ENCODE results near the gene FZR1. TPM values are rescaled to one million over a fixed set of nuclear protein-coding genes. Genes with fewer than 3 reads are reported as not detected.

FZR1 gene
- total and polyA plus RNA-seq, 7 experiments from 2014 or later, result 7.8 to 90.7 (median 66.7) TPM

GRCh38 chr19:3572132-3572854, 66.2 kb downstream of the FZR1 start:
- no peaks in the 10 kb centered on the region for H3K9me3 Mint-ChIP-seq
- H3K27ac ChIP-seq (ENCODE audit: low read depth, low read length), result peak overlapping the region; percentile 62
- H3K4me1 ChIP-seq (ENCODE audit: control insufficient read depth in 2 of 2, insufficient read depth in 2 of 2, low read length in 2 of 2), result peaks cover 12 to 13% of the 10 kb centered on the region in 2 donors
- POLR2A ChIA-PET, result interaction anchor here (3.0 kb wide), 1 partner anchor 15 kb away, joined by 15 read pairs; the partner anchor contains the start of gene MFSD12
- no peaks in the 10 kb centered on the region for H3K27me3 ChIP-seq (ENCODE audit: control insufficient read depth in 2 of 2, insufficient read depth in 2 of 2, low read length in 2 of 2)
- DNase-seq (peak; percentile 94 to 99 (median 98)), ATAC-seq (peak; percentile 96)
- no peaks in the 10 kb centered on the region for H3K9me3 ChIP-seq (ENCODE audit: control insufficient read depth in 2 of 3, low read length in 3 of 3)
- peak overlapping the region; percentile 75 for H3K4me3 ChIP-seq (ENCODE audit: low read length)
- CTCF ChIA-PET, result no interaction called here
- H3K27me3 Mint-ChIP-seq, result no peaks in the 10 kb centered on the region
- H3K27ac Mint-ChIP-seq, result peak overlapping the region in 8 of 9 donors; percentile 30 to 84 (median 61)
- intact Hi-C loops (cut with micrococcal nuclease), result loop anchor here (1.0 to 5.0 kb wide), 6 partner anchors 14 to 191 kb away; partner anchors contain the start of genes MFSD12 (in 2 of the 2), MRPL54 (in 2 of the 2), FZR1 (in 1 of the 2) and TBXA2R (in 1 of the 2)
- peak overlapping the region; percentile 72 to 91 (median 82) for H3K4me3 Mint-ChIP-seq
- peaks cover 11 to 29% (median 14%) of the 10 kb centered on the region in 7 donors for H3K4me1 Mint-ChIP-seq
- H3K36me3 Mint-ChIP-seq, result peaks cover 0 to 8% (median 6%) of the 10 kb centered on the region in 5 donors
- peaks cover 0 to 12% (median 4%) of the 10 kb centered on the region in 3 experiments for H3K36me3 ChIP-seq (ENCODE audit: control insufficient read depth in 2 of 3, insufficient read depth in 3 of 3, low read length in 3 of 3)

GRCh38 chr19:3572855-3573161, 66.7 kb downstream of the FZR1 start, which contains the start of gene HMG20B:
HMG20B (plus strand) TSS chr19:3572944; CDS start chr19:3573310, 366 bp downstream.
- ChIA-PET CTCF (no interaction called here), POLR2A (interaction anchor here (1.4 kb wide), 1 partner anchor 190 kb away, joined by 3 read pairs; the partner anchor contains the start of gene MRPL54)
- Histone ChIP-seq H3K4me1 (ENCODE audit: control insufficient read depth in 2 of 2, insufficient read depth in 2 of 2, low read length in 2 of 2) (peaks cover 12 to 13% of the 10 kb centered on the region in 2 donors), H3K36me3 (ENCODE audit: control insufficient read depth in 2 of 3, insufficient read depth in 3 of 3, low read length in 3 of 3) (peaks cover 0 to 12% (median 4%) of the 10 kb centered on the region in 3 experiments), H3K27me3 (ENCODE audit: control insufficient read depth in 2 of 2, insufficient read depth in 2 of 2, low read length in 2 of 2) (no peaks in the 10 kb centered on the region), H3K4me3 (ENCODE audit: low read length) (peak within 1 kb of the TSS; percentile 75), H3K9me3 (ENCODE audit: control insufficient read depth in 2 of 3, low read length in 3 of 3) (no peaks in the 10 kb centered on the region), H3K27ac (ENCODE audit: low read depth, low read length) (peak within 1 kb of the TSS; percentile 74)
- ATAC-seq (peak; percentile 0), DNase-seq (no peak)
- Mint-ChIP-seq H3K4me1 (peaks cover 11 to 29% (median 14%) of the 10 kb centered on the region in 7 donors), H3K27me3 (no peaks in the 10 kb centered on the region), H3K4me3 (peak within 1 kb of the TSS; percentile 72 to 91 (median 82)), H3K27ac (peak within 1 kb of the TSS in 8 of 9 donors; percentile 46 to 84 (median 73)), H3K36me3 (peaks cover 0 to 8% (median 6%) of the 10 kb centered on the region in 5 donors), H3K9me3 (no peaks in the 10 kb centered on the region)
- intact Hi-C loops (cut with micrococcal nuclease), result loop anchor here (1.0 to 5.0 kb wide), 6 partner anchors 13 to 190 kb away; partner anchors contain the start of genes FZR1 (in 2 of the 2), MFSD12 (in 2 of the 2), MRPL54 (in 2 of the 2) and TBXA2R (in 1 of the 2)

- Mint-ChIP-seq H3K4me3 (peak overlapping the region; percentile 49 to 91 (median 81)), H3K27ac (peak overlapping the region in 3 of 9 donors; percentile 52 to 80 (median 58)), H3K27me3 (no peaks in the 10 kb centered on the region), H3K9me3 (no peaks in the 10 kb centered on the region), H3K4me1 (peaks cover 11 to 29% (median 14%) of the 10 kb centered on the region in 7 donors), H3K36me3 (peaks cover 0 to 8% (median 6%) of the 10 kb centered on the region in 5 donors)
- intact Hi-C loops (cut with micrococcal nuclease), result loop anchor here (1.0 to 5.0 kb wide), 3 partner anchors 34 to 189 kb away; partner anchors contain the start of genes MRPL54 (in 2 of the 2), FZR1 (in 1 of the 2) and TBXA2R (in 1 of the 2)
- Histone ChIP-seq H3K9me3 (ENCODE audit: control insufficient read depth in 2 of 3, low read length in 3 of 3) (no peaks in the 10 kb centered on the region), H3K36me3 (ENCODE audit: control insufficient read depth in 2 of 3, insufficient read depth in 3 of 3, low read length in 3 of 3) (peaks cover 0 to 12% (median 4%) of the 10 kb centered on the region in 3 experiments), H3K27ac (ENCODE audit: low read depth, low read length) (peak overlapping the region; percentile 74), H3K27me3 (ENCODE audit: control insufficient read depth in 2 of 2, insufficient read depth in 2 of 2, low read length in 2 of 2) (no peaks in the 10 kb centered on the region), H3K4me3 (ENCODE audit: low read length) (peak overlapping the region; percentile 71), H3K4me1 (ENCODE audit: control insufficient read depth in 2 of 2, insufficient read depth in 2 of 2, low read length in 2 of 2) (peaks cover 12 to 13% of the 10 kb centered on the region in 2 donors)
- CTCF ChIA-PET, result interaction anchor here (0.6 to 1.1 kb wide), 2 partner anchors 29 to 115 kb away, joined by 4 read pairs; no protein-coding TSS in a partner anchor
- ATAC-seq (no peak), DNase-seq (peak in 1 of 9 donors; percentile 20)
- POLR2A ChIA-PET, result interaction anchor here (0.6 to 1.9 kb wide), 5 partner anchors 12 to 189 kb away, joined by 3 to 9 read pairs (median 5); partner anchors contain the start of genes GIPC3, MFSD12 and MRPL54
These were observed 67.2 kb downstream of the FZR1 start for GRCh38 chr19:3573162-3573857.

GRCh38 chr19:3573858-3574637, 67.9 kb downstream of the FZR1 start:
- peak; percentile 54 for ATAC-seq
- POLR2A ChIA-PET, result interaction anchor here (0.5 to 1.9 kb wide), 7 partner anchors 11 to 188 kb away, joined by 3 to 9 read pairs (median 3); partner anchors contain the start of genes GIPC3, MFSD12 and MRPL54
- peak overlapping the region in 6 of 9 donors; percentile 36 to 83 (median 62) for H3K27ac Mint-ChIP-seq

DNA sequence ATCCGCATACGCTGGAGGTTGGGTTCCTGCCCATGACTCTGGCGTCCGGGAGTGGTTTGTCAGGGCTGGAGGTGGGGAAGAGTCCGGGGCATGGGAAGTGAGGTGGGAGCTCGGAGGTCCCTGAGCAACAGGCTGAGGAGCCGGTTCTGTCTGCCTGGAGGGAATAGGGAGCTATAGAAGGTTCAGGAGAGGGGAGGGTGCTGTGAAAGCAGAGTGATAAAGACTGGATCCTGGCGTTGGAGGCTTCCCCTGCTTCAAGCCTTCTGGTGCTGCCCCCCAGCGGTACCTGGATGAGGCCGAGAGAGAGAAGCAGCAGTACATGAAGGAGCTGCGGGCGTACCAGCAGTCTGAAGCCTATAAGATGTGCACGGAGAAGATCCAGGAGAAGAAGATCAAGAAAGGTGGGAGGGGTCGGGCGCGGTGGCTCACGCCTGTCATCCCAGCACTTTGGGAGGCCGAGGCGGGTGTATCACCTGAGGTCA, 69.2 kb downstream of the FZR1 start:
- intact Hi-C loops (cut with micrococcal nuclease), result no loop called here
- H3K27me3 Mint-ChIP-seq, result no peaks in the 10 kb centered on the region
- H3K36me3 Mint-ChIP-seq, result peaks cover 0 to 8% (median 6%) of the 10 kb centered on the region in 5 donors
- H3K27ac Mint-ChIP-seq, result peak overlapping the region in 2 of 9 donors; percentile 52 to 57
- Histone ChIP-seq H3K27ac (ENCODE audit: low read depth, low read length) (no peak overlapping the region), H3K27me3 (ENCODE audit: control insufficient read depth in 2 of 2, insufficient read depth in 2 of 2, low read length in 2 of 2) (no peaks in the 10 kb centered on the region), H3K36me3 (ENCODE audit: control insufficient read depth in 2 of 3, insufficient read depth in 3 of 3, low read length in 3 of 3) (peaks cover 0 to 15% (median 4%) of the 10 kb centered on the region in 3 experiments), H3K9me3 (ENCODE audit: control insufficient read depth in 2 of 3, low read length in 3 of 3) (no peaks in the 10 kb centered on the region), H3K4me3 (ENCODE audit: low read length) (no peak overlapping the region), H3K4me1 (ENCODE audit: control insufficient read depth in 2 of 2, insufficient read depth in 2 of 2, low read length in 2 of 2) (peaks cover 12 to 13% of the 10 kb centered on the region in 2 donors)
- ChIA-PET CTCF (interaction anchor here (0.6 to 0.9 kb wide), 2 partner anchors 13 to 14 kb away, joined by 3 to 4 read pairs; no protein-coding TSS in a partner anchor), POLR2A (interaction anchor here (0.6 to 1.0 kb wide), 3 partner anchors 9 to 332 kb away, joined by 3 to 4 read pairs (median 3); no protein-coding TSS in a partner anchor)
- DNase-seq (peak in 2 of 9 donors; percentile 24 to 32), ATAC-seq (no peak)
- H3K9me3 Mint-ChIP-seq, result no peaks in the 10 kb centered on the region
- H3K4me3 Mint-ChIP-seq, result peak overlapping the region in 8 of 10 donors; percentile 9 to 73 (median 38)
- H3K4me1 Mint-ChIP-seq, result peaks cover 11 to 29% (median 14%) of the 10 kb centered on the region in 7 donors

More at GRCh38 chr19:3573858-3574637, 67.9 kb downstream of the FZR1 start:
- peak overlapping the region; percentile 71 for H3K4me3 ChIP-seq (ENCODE audit: low read length)
- H3K4me3 Mint-ChIP-seq, result peak overlapping the region; percentile 49 to 91 (median 81)
- no peaks in the 10 kb centered on the region for H3K9me3 Mint-ChIP-seq
- CTCF ChIA-PET, result interaction anchor here (0.6 to 1.1 kb wide), 2 partner anchors 29 to 114 kb away, joined by 4 read pairs; no protein-coding TSS in a partner anchor
- H3K4me1 ChIP-seq (ENCODE audit: control insufficient read depth in 2 of 2, insufficient read depth in 2 of 2, low read length in 2 of 2), result peaks cover 12 to 13% of the 10 kb centered on the region in 2 donors
- H3K36me3 Mint-ChIP-seq, result peaks cover 0 to 8% (median 6%) of the 10 kb centered on the region in 5 donors
- intact Hi-C loops (cut with micrococcal nuclease), result loop anchor here (1.0 to 5.0 kb wide), 3 partner anchors 33 to 189 kb away; partner anchors contain the start of genes MRPL54 (in 2 of the 2), FZR1 (in 1 of the 2) and TBXA2R (in 1 of the 2)
- peak overlapping the region; percentile 74 for H3K27ac ChIP-seq (ENCODE audit: low read depth, low read length)
- H3K9me3 ChIP-seq (ENCODE audit: control insufficient read depth in 2 of 3, low read length in 3 of 3), result no peaks in the 10 kb centered on the region
- no peaks in the 10 kb centered on the region for H3K27me3 ChIP-seq (ENCODE audit: control insufficient read depth in 2 of 2, insufficient read depth in 2 of 2, low read length in 2 of 2)
- H3K4me1 Mint-ChIP-seq, result peaks cover 11 to 29% (median 14%) of the 10 kb centered on the region in 7 donors
- H3K36me3 ChIP-seq (ENCODE audit: control insufficient read depth in 2 of 3, insufficient read depth in 3 of 3, low read length in 3 of 3), result peaks cover 0 to 15% (median 4%) of the 10 kb centered on the region in 3 experiments
- H3K27me3 Mint-ChIP-seq, result no peaks in the 10 kb centered on the region
- DNase-seq, result peak; percentile 59 to 93 (median 67)
